GM06990 (cell line): Measurements from ENCODE around the gene RARG.
A peak's percentile ranks its signal among the peaks of the same experiment; 100 is the strongest.

ENCODE experiments used
- DNase-seq: peaks from one replicate; pipeline ENCODE4 v3.0.0-alpha.2; 2011; ENCODE audit not compliant: insufficient read length; ENCODE audit errors: extremely low read depth
- H3K27me3 ChIP-seq: replicated peaks from 2 replicates; pipeline ENCODE4 v1.6.0; 2011; ENCODE audit warnings: low read length; ENCODE audit not compliant: control insufficient read depth, insufficient read depth
- H3K36me3 ChIP-seq: 2 replicates; pipeline ENCODE4 v1.5.1; 2011; ENCODE audit warnings: low read length; ENCODE audit not compliant: control insufficient read depth, insufficient read depth
- H3K4me3 ChIP-seq: replicated peaks from 2 replicates; pipeline ENCODE4 v1.5.1; 2011; ENCODE audit warnings: low read depth, mild to moderate bottlenecking, control low read depth, low read length
- CTCF ChIP-seq: IDR thresholded peaks from 2 replicates; pipeline ENCODE4 v1.5.1; 2011; ENCODE audit warnings: low read length, control low read depth, mild to moderate bottlenecking, inconsistent platforms; ENCODE audit not compliant: insufficient read depth, poor library complexity, severe bottlenecking

The RARG gene

GRCh38 chr12:53217051-53217930, 14.7 kb downstream of the RARG start:
- Histone ChIP-seq H3K4me3 (no peak overlapping the region), H3K36me3 (peaks cover 5% of the 10 kb centered on the region), H3K27me3 (no peaks in the 10 kb centered on the region)
- DNase-seq, result no peak
- TF ChIP-seq CTCF, result no peak

GRCh38 chr12:53215497-53215896, 16.5 kb downstream of the RARG start:
- TF ChIP-seq CTCF, result no peak
- no peak for DNase-seq
- peaks cover 10% of the 10 kb centered on the region for H3K36me3 ChIP-seq
- no peak overlapping the region for H3K4me3 ChIP-seq
- no peaks in the 10 kb centered on the region for H3K27me3 ChIP-seq

- Histone ChIP-seq H3K4me3 (no peak overlapping the region), H3K36me3 (peaks cover 10% of the 10 kb centered on the region), H3K27me3 (no peaks in the 10 kb centered on the region)
- no peak for DNase-seq
- TF ChIP-seq CTCF, result no peak
Measured at GRCh38 chr12:53214687-53215455, 17.1 kb downstream of the RARG start.

GRCh38 chr12:53214221-53214620, 17.8 kb downstream of the RARG start:
- no peaks in the 10 kb centered on the region for H3K27me3 ChIP-seq
- TF ChIP-seq CTCF, result no peak
- no peak overlapping the region for H3K4me3 ChIP-seq
- H3K36me3 ChIP-seq, result peaks cover 10% of the 10 kb centered on the region
- no peak for DNase-seq

GRCh38 chr12:53213348-53213747, 18.7 kb downstream of the RARG start:
- peak; percentile 97 for TF ChIP-seq CTCF
- Histone ChIP-seq H3K27me3 (no peaks in the 10 kb centered on the region), H3K36me3 (peaks cover 10% of the 10 kb centered on the region), H3K4me3 (no peak overlapping the region)
- peak; percentile 67 for DNase-seq
